ENCODE results near the gene ATP6V1B1.

Gene ATP6V1B1

DNA sequence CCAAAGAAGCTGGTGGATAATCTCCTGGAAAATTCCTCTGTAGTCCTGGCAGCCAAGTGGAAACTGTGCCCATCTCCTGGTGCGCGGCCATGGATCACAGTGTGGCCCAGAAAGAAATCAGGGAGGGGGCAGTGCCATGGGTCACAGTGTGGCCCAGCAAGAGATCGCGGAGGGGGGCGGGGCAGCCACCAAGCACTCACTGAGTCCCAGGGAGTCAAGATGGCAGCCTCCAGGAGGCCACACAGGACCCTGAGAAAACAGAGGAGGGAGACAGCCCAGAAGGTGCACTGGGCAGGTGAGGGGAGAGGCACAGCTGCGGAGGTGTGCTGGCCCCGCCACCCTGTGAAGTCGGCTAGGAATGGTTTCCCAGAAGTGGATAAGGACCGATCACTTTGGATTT, 8.1 kb upstream of the ATP6V1B1 start:
- H3K4me3 ChIP-seq (ENCODE audit: low read depth, low read length) = no peak overlapping the region
- no peak for DNase-seq (ENCODE audit: low read depth)
- TF ChIP-seq, protein P1, sequence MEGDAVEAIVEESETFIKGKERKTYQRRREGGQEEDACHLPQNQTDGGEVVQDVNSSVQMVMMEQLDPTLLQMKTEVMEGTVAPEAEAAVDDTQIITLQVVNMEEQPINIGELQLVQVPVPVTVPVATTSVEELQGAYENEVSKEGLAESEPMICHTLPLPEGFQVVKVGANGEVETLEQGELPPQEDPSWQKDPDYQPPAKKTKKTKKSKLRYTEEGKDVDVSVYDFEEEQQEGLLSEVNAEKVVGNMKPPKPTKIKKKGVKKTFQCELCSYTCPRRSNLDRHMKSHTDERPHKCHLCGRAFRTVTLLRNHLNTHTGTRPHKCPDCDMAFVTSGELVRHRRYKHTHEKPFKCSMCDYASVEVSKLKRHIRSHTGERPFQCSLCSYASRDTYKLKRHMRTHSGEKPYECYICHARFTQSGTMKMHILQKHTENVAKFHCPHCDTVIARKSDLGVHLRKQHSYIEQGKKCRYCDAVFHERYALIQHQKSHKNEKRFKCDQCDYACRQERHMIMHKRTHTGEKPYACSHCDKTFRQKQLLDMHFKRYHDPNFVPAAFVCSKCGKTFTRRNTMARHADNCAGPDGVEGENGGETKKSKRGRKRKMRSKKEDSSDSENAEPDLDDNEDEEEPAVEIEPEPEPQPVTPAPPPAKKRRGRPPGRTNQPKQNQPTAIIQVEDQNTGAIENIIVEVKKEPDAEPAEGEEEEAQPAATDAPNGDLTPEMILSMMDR (conservative IDR thresholded peaks at IDR 0.05; ENCODE audit: low read depth, low read length) = no peak

DNA sequence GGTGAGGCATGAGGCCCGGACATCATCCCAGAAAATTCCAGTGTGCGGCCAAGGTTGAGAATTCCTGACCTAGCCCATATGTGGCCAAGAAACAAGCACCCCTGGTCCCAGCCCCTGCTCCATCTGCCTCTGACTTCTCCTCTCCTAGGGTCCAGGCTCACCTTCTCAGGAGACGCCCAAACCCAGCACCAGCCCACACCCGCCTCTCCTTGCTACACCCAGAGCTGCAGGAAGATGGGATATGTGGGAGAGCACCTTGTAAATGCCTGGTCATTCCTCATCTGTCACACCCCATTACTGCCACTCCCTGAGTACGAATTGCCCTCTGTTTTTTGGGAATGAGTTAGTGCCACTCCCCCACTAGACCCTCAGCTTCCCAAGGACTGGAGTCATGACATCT, 7.3 kb upstream of the ATP6V1B1 start:
- TF ChIP-seq, protein P1 (conservative IDR thresholded peaks at IDR 0.05; ENCODE audit: low read depth, low read length) = no peak
- DNase-seq (ENCODE audit: low read depth) = no peak
- H3K4me3 ChIP-seq (ENCODE audit: low read depth, low read length) = no peak overlapping the region

DNA sequence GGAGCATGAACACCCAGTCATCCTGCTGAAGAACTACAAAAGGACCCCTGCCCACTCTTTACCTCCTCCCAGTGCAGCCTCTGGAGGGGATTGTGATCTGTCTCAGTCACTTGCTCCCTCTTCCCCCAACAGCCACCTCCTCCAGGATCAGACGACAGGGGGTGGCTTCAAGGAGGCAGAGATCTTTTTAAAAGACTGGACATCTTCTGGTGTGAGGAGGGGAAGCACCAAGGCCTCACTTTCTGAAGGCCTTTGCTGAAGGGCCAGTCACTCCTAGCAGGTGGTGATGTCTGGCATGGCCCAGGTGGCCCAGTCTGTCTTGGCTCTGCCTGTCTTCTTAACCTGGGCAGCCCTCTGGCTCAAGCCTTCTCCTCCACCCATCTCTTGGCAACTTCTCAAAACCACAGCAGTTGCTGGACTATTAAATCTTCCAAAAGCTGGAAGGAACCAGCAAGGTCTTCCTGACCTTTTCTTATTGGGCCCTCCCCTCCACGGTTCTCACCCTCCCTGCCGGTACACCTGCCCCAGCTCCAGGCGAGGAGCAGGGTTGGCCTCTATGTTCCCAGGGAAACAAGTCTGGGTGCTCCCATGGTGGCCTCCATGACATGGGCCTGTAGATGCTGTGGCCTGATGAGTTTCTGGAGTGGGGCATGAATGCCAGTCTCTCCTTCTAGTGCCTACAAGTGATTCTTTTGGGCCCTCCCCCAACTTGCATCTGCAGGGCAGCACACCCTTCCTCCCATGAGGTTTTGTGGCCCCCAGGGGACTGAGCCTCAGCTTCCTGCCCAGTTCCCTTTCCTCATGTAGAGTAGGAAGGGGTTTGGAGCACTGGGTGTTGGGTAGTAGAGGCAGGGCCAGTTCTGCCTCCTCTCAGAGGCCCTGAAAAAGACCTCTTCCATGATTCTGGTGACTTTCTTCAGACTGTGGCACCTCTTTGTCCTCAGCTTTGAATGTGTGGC, 5.0 kb upstream of the ATP6V1B1 start:
- H3K4me3 ChIP-seq (ENCODE audit: low read depth, low read length) = no peak overlapping the region
- no peak for DNase-seq (ENCODE audit: low read depth)
- TF ChIP-seq, protein P1 (conservative IDR thresholded peaks at IDR 0.05; ENCODE audit: low read depth, low read length) = no peak

DNA sequence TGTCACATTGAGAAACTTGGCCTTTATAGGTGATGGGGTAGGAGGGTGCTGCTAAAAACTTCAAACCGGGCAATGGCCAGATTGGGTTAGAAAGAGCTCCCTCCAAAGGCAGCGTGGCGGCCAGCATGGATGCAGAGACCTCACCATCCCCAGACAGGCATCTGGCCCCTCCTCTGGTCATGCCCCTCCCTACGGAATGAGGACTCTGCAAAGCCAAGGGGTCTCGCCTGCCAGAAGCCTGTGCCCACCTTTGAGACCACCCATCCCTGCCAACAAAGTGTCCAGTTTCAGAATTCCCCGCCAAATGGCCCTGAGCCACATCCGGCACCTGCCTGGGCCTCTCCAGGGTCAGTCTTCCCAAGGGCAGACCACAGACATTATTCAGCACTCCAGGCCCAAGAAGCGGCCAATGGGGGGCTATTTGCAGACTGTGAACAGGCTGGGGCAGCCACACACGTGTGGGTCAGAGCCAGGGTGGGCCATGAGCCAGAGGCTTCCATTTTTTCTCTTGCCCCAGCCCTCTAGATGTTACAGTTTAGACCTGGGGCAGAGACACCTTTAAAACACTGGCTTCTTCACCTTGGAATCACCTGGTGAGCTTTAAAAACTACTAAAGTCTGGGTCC, 4.2 kb upstream of the ATP6V1B1 start:
- H3K4me3 ChIP-seq (ENCODE audit: low read depth, low read length) = no peak overlapping the region
- no peak for DNase-seq (ENCODE audit: low read depth)
- TF ChIP-seq, protein P1 (conservative IDR thresholded peaks at IDR 0.05; ENCODE audit: low read depth, low read length) = no peak

DNA sequence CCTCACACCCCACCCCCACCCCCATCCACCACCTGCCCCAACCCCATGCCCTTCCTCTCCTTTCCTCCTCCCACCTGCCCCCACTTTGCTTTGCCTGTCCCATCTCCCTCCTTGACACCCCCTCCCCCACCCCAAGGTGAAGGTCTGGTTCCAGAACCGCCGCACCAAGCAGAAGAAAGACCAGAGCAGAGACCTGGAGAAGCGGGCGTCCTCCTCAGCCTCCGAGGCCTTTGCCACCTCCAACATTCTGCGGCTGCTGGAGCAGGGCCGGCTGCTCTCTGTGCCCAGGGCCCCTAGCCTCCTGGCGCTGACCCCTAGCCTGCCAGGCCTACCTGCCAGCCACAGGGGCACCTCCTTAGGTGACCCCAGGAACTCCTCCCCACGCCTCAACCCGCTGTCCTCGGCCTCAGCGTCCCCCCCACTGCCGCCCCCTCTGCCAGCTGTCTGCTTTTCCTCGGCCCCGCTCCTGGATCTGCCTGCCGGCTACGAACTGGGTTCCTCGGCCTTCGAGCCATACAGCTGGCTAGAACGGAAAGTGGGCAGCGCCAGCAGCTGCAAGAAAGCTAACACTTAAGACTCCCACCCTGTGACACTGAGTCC, 3.0 kb upstream of the ATP6V1B1 start:
- no peak overlapping the region for H3K4me3 ChIP-seq (ENCODE audit: low read depth, low read length)
- DNase-seq (ENCODE audit: low read depth) = no peak
- TF ChIP-seq, protein P1 (conservative IDR thresholded peaks at IDR 0.05; ENCODE audit: low read depth, low read length) = no peak

DNA sequence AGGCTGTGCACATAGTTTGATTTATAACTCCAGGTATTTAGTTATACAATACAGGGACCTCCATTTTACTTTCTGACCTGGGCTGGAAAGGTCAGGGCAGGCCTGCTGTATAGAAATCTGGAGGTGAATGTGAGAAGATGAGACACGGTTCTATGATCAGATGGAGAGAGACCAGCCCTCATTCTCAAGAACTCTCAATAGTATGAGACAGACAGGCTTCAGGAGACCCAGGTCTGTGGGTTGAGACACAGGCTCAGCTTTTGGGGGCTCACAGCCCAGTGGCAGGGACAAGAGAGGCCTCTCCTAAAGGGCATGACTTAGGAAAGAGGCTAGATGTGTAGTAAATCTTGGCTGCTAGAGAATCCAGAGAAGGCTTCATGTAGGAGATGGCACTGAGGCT, 719 bp upstream of the ATP6V1B1 start:
- TF ChIP-seq, protein P1 (conservative IDR thresholded peaks at IDR 0.05; ENCODE audit: low read depth, low read length) = no peak
- H3K4me3 ChIP-seq (ENCODE audit: low read depth, low read length) = no peak overlapping the region
- DNase-seq (ENCODE audit: low read depth) = no peak
